ENCODE data around the gene ZNF550. TPM values are rescaled to one million over a fixed set of nuclear protein-coding genes. Genes with fewer than 3 reads are reported as not detected.

Gene ZNF550
- total and polyA plus RNA-seq, 9 of the 15 experiments (the other 6 are each of a cell fraction or from before 2014, with no cell fraction given), result 1.6 to 11.8 (median 4.3) TPM

- TF ChIP-seq, protein P1, sequence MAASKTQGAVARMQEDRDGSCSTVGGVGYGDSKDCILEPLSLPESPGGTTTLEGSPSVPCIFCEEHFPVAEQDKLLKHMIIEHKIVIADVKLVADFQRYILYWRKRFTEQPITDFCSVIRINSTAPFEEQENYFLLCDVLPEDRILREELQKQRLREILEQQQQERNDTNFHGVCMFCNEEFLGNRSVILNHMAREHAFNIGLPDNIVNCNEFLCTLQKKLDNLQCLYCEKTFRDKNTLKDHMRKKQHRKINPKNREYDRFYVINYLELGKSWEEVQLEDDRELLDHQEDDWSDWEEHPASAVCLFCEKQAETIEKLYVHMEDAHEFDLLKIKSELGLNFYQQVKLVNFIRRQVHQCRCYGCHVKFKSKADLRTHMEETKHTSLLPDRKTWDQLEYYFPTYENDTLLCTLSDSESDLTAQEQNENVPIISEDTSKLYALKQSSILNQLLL (CRISPR knock-in tag; IDR thresholded peaks at IDR 0.05; ENCODE audit: borderline replicate concordance), result no peak
- no peak for TF ChIP-seq KDM1A (IDR thresholded peaks at IDR 0.05)
- TF ChIP-seq ZNF584 (CRISPR knock-in tag; IDR thresholded peaks at IDR 0.05; ENCODE audit: low read depth), result no peak
These were observed 11.0 kb upstream of the ZNF550 start (continued) for GRCh38 chr19:57570707-57571106.

DNA sequence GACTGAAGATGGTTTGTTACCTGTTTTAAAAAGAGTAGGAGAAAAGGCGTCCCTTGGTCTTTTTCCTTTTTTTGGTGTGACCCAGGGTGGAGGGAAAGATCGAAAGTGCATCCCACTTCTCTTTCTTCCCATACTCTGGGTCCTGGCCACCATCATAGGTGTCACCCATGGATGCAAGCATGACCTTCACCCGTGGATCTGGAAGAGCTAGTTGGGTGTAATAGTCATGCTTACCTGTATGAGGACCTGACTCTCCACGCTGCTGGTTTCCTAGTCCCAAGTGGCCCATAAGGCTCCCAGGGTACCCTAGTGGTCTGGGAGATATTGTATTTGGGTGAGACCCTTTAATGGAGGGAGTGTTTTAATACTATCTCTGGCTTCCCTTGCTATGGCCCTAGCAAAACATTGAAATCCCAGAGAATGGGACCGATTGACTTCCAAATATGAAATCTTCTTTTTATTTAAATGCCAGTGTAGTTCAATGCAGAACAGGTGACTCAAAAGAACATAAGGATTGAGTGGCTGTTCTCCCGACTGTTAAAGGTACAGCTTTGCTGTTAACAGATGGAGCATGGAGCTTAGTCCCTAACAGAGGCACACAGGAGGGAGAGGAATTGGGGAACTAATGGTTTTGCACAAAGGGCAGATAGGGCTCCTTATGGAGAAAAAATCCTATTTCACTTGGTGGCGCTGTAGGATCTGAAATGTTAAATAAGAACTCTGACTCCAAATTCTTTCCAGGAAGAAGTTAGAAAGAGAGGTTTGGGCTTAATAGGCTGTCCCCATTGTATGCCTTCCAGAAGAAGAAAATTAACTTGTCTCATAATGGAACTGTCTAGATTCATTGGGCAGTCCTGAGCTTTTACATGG lies 7.0 kb upstream of the ZNF550 start:
- ChIA-PET POLR2A (no interaction called here), CTCF (ENCODE audit: low intra/inter-chr PET ratio) (no interaction called here)
- Histone ChIP-seq H4K20me1 (replicated peaks; ENCODE audit: control insufficient read depth, insufficient read depth, low read length) (no peaks in the 10 kb centered on the region), H2AFZ (ENCODE audit: low read depth, low read length) (no peak overlapping the region), H3K4me2 (ENCODE audit: insufficient read depth, low read length) (no peak overlapping the region), H3K79me2 (ENCODE audit: control insufficient read depth, insufficient read depth, low read length) (no peaks in the 10 kb centered on the region), H3K36me3 (ENCODE audit: control insufficient read depth, insufficient read depth, low read length) (no peaks in the 10 kb centered on the region), H3K9ac (ENCODE audit: insufficient read depth in 1 of 2, low read depth in 2 of 2, low read length in 2 of 2) (no peak overlapping the region), H3K27ac (ENCODE audit: extremely low read depth, low read depth, low read length) (no peak overlapping the region), H3K4me3 (no peak overlapping the region), H3K4me1 (replicated peaks in 1 of 2; ENCODE audit: control insufficient read depth in 2 of 2, insufficient read depth in 2 of 2, low read length in 2 of 2) (no peaks in the 10 kb centered on the region), H3K27me3 (ENCODE audit: control insufficient read depth in 2 of 2, insufficient read depth in 2 of 2, low read length in 2 of 2) (no peaks in the 10 kb centered on the region), H3K9me3 (replicated peaks; ENCODE audit: control insufficient read depth, insufficient read depth, low read depth, low read length) (peaks cover 8% of the 10 kb centered on the region), H3K9me1 (ENCODE audit: control insufficient read depth, insufficient read depth, low read length) (no peaks in the 10 kb centered on the region)
- ATAC-seq (no peak), FAIRE-seq (no peak), DNase-seq (ENCODE audit: extremely low read depth in 1 of 4, low spot score in 3 of 4) (peak in 2 of 4 experiments; percentile 26 to 54)
- 4% methylated on average over 7 of the region's 7 CpGs for WGBS (ENCODE audit: insufficient coverage, low coverage, missing lambda C conversion rate)
- intact Hi-C loops (cut with micrococcal nuclease) (no loop called here), in situ Hi-C loops (cut with MboI) (no loop called here)
- BruUV-seq (replicated peaks), result no TSS peak
- TF ChIP-seq SIX5 (IDR thresholded peaks at IDR 0.05; ENCODE audit: borderline replicate concordance in 1 of 2, insufficient read depth in 1 of 2, low read depth in 1 of 2, low read length in 2 of 2), result no peak
- no peak for TF ChIP-seq ETV6 (IDR thresholded peaks at IDR 0.05; ENCODE audit: borderline replicate concordance in 1 of 2, low read depth in 2 of 2, low read length in 1 of 2)
- no peak for TF ChIP-seq ETV6 (CRISPR knock-in tag; IDR thresholded peaks at IDR 0.05; ENCODE audit: borderline replicate concordance)
- TF ChIP-seq RBM22 (IDR thresholded peaks at IDR 0.05; ENCODE audit: low read depth, low read length, poor library complexity, severe bottlenecking), result no peak
- TF ChIP-seq E2F8 (IDR thresholded peaks at IDR 0.05; ENCODE audit: low read depth, partially characterized antibody), result no peak
- TF ChIP-seq, protein P2, sequence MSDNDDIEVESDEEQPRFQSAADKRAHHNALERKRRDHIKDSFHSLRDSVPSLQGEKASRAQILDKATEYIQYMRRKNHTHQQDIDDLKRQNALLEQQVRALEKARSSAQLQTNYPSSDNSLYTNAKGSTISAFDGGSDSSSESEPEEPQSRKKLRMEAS (CRISPR knock-in tag; IDR thresholded peaks at IDR 0.05), result no peak
- TF ChIP-seq XRCC5 (IDR thresholded peaks at IDR 0.05; ENCODE audit: low read depth, low read length), result 0 out of 2 replicates have a peak, but pooled peaks have one; percentile 30
- TF ChIP-seq ZNF253 (CRISPR knock-in tag; conservative IDR thresholded peaks at IDR 0.05), result no peak
- no peak for TF ChIP-seq KAT7 (CRISPR knock-in tag; IDR thresholded peaks at IDR 0.05; ENCODE audit: borderline replicate concordance)
- no peak for TF ChIP-seq HOXB6 (CRISPR knock-in tag; IDR thresholded peaks at IDR 0.05; ENCODE audit: borderline replicate concordance)
- TF ChIP-seq STAG1 (CRISPR knock-in tag; IDR thresholded peaks at IDR 0.05; ENCODE audit: borderline replicate concordance), result no peak
- peak; percentile 100 for TF ChIP-seq CBX5 (IDR thresholded peaks at IDR 0.05; ENCODE audit: borderline replicate concordance, low read depth)
- TF ChIP-seq CBX1 (IDR thresholded peaks at IDR 0.05; ENCODE audit: low read depth), result peak; percentile 99

All from K562 (cell line).